SU-DHL-6 (cell line): ENCODE data around the gene CDH3.

Source experiments
- H2AFZ ChIP-seq: fragments of 200-600 bp; sonication (generic); 2 replicates; pipeline ENCODE4 v1.6.1; 2014; ENCODE audit warnings: low read depth, mild to moderate bottlenecking, moderate library complexity, mixed read lengths, antibody characterized with exemption, low read length; ENCODE audit not compliant: severe bottlenecking
- H3F3A ChIP-seq: fragments of 200-600 bp; shearing (Covaris generic); 2 replicates; pipeline ENCODE4 v1.6.0; 2016; ENCODE audit warnings: antibody characterized with exemption, mild to moderate bottlenecking; ENCODE audit not compliant: insufficient read depth
- H3K27ac ChIP-seq: fragments of 200-600 bp; sonication (generic); 2 replicates; pipeline ENCODE4 v1.5.1; 2016; ENCODE audit warnings: low read depth, mild to moderate bottlenecking, low read length, moderate library complexity, mixed read lengths
- H3K27me3 ChIP-seq: fragments of 200-600 bp; sonication (generic), shearing (Covaris generic); 2 replicates; pipeline ENCODE4 v1.6.0; 2014; ENCODE audit warnings: mild to moderate bottlenecking, low read length
- H3K36me3 ChIP-seq: fragments of 200-600 bp; sonication (generic); 2 replicates; pipeline ENCODE4 v1.6.1; 2014; ENCODE audit warnings: mild to moderate bottlenecking, low read length, mixed read lengths
- H3K4me2 ChIP-seq: fragments of 300-600, 200-600 bp; shearing (Covaris generic), sonication (generic); 2 replicates; pipeline ENCODE4 v1.6.0; 2014; ENCODE audit warnings: low read length, low read depth, mild to moderate bottlenecking; ENCODE audit not compliant: poor library complexity, severe bottlenecking
- H3K4me3 ChIP-seq: fragments of 200-600 bp; sonication (generic); 2 replicates; pipeline ENCODE4 v1.5.1; 2014; ENCODE audit warnings: antibody characterized with exemption, low read length, mild to moderate bottlenecking, mixed read lengths; ENCODE audit not compliant: insufficient read depth, poor library complexity, severe bottlenecking
- H3K79me2 ChIP-seq: fragments of 200-600 bp; sonication (generic); 2 replicates; pipeline ENCODE4 v1.6.1; 2014; ENCODE audit warnings: mild to moderate bottlenecking, low read length, moderate library complexity; ENCODE audit not compliant: insufficient read depth
- H3K9ac ChIP-seq: fragments of 200-600 bp; sonication (generic); 2 replicates; pipeline ENCODE4 v1.7.0; 2014; ENCODE audit warnings: mild to moderate bottlenecking, low read length
- H3K9me2 ChIP-seq: fragments of 200-600 bp; sonication (generic); replicated peaks from 2 replicates; pipeline ENCODE4 v1.6.1; 2014; ENCODE audit warnings: low read length; ENCODE audit not compliant: insufficient read depth
- H3K9me3 ChIP-seq: fragments of 200-600 bp; sonication (generic); 2 replicates; pipeline ENCODE4 v1.6.1; 2014; ENCODE audit warnings: low read length, mixed read lengths; ENCODE audit not compliant: insufficient read depth
- H4K20me1 ChIP-seq: fragments of 200-600 bp; sonication (generic); 2 replicates; pipeline ENCODE4 v1.6.1; 2014; ENCODE audit warnings: low read depth, mild to moderate bottlenecking, antibody characterized with exemption, low read length, moderate library complexity, mixed read lengths
- EZH2phosphoT487 ChIP-seq: fragments of 200-600 bp; sonication (generic), shearing (Covaris generic); conservative IDR thresholded peaks from 2 replicates; pipeline ENCODE4 v1.6.1; 2018; ENCODE audit warnings: mild to moderate bottlenecking, antibody characterized with exemption, low read length, moderate library complexity, mixed read lengths
- TF ChIP-seq, protein P1 (sequence below): fragments of 200-600 bp; sonication (generic); IDR thresholded peaks from one replicate; pipeline ENCODE4 v1.5.1; 2017; ENCODE audit warnings: antibody characterized with exemption, mild to moderate bottlenecking, low read length, moderate library complexity; ENCODE audit not compliant: insufficient read depth, poor library complexity, severe bottlenecking

Gene CDH3

GRCh38 chr16:68739964-68740627 lies 95.0 kb downstream of the CDH3 start:
- H3K4me2 ChIP-seq, result no peak overlapping the region
- no peak overlapping the region for H3K9ac ChIP-seq
- H2AFZ ChIP-seq, result no peak overlapping the region
- H3K27ac ChIP-seq, result no peak overlapping the region
- no peak overlapping the region for H3K4me3 ChIP-seq
- no peaks in the 10 kb centered on the region for H3K36me3 ChIP-seq
- no peaks in the 10 kb centered on the region for H3K79me2 ChIP-seq
- no peaks in the 10 kb centered on the region for H3K27me3 ChIP-seq
- H3K9me3 ChIP-seq, result no peaks in the 10 kb centered on the region
- no peaks in the 10 kb centered on the region for H4K20me1 ChIP-seq
- H3F3A ChIP-seq, result no peaks in the 10 kb centered on the region
- no peaks in the 10 kb centered on the region for H3K9me2 ChIP-seq
- no peak for TF ChIP-seq EZH2phosphoT487
- TF ChIP-seq, protein P1, sequence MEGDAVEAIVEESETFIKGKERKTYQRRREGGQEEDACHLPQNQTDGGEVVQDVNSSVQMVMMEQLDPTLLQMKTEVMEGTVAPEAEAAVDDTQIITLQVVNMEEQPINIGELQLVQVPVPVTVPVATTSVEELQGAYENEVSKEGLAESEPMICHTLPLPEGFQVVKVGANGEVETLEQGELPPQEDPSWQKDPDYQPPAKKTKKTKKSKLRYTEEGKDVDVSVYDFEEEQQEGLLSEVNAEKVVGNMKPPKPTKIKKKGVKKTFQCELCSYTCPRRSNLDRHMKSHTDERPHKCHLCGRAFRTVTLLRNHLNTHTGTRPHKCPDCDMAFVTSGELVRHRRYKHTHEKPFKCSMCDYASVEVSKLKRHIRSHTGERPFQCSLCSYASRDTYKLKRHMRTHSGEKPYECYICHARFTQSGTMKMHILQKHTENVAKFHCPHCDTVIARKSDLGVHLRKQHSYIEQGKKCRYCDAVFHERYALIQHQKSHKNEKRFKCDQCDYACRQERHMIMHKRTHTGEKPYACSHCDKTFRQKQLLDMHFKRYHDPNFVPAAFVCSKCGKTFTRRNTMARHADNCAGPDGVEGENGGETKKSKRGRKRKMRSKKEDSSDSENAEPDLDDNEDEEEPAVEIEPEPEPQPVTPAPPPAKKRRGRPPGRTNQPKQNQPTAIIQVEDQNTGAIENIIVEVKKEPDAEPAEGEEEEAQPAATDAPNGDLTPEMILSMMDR, result no peak

DNA sequence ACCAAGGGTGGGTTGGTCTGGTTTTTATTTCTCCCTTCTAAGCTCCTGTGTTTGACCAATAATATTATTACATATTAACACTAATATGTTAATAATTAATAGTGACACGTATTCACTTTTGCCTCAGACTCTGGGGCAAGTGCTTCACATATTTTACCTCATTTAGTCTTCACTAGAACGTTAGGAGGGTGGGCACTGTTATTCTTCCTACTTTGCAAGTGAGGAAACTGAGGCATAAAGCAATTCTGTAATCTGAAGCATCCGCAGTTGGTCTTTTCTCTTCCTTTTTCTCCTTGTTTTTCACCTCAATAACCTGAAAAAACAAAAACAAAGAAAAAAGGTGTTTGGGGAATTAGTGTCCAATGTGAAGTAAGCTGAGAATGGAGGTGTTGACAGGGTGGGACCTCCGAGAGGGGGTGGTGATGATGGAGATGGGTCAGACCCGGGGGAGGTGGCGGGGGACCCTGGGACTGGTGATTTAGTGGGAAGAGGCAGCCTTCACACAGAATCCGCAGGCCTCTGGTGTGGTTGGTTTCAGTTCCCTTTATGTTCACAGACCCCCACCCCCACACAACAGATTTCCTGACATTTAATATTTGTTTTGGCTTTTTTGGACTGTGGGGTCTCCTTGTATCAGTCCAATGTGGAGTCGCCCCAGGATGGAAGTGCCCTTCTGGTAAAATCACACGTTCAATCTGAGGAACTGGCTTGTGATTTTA lies 95.7 kb downstream of the CDH3 start:
- Histone ChIP-seq H3K4me2 (no peak overlapping the region), H3K9me3 (no peaks in the 10 kb centered on the region), H4K20me1 (no peaks in the 10 kb centered on the region), H3K27ac (no peak overlapping the region), H3K4me3 (no peak overlapping the region), H3K79me2 (no peaks in the 10 kb centered on the region), H3K27me3 (no peaks in the 10 kb centered on the region), H3F3A (no peaks in the 10 kb centered on the region), H3K36me3 (no peaks in the 10 kb centered on the region), H2AFZ (no peak overlapping the region), H3K9ac (no peak overlapping the region), H3K9me2 (no peaks in the 10 kb centered on the region)
- no peak for TF ChIP-seq EZH2phosphoT487
- TF ChIP-seq, protein P1, result no peak

DNA sequence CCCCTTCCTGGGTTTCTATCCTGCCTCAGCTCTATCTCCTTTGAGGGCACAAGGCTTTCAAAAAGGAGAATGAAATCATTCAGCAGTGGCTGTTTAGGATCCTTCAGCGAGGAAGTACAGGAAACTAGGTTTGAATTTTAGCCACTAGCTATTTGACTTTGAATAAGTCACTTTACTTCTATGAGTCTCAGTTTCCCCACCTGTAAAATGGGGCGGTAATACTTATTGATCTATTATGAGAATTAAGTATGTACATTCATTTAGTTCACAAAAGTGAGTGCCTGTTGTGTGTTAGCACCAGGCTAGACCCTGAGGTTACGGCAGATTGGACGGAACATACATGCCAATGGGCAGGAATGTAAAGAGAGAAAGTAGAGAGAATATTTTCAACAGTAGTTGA lies 98.6 kb downstream of the CDH3 start:
- Histone ChIP-seq H3K79me2 (no peaks in the 10 kb centered on the region), H3K36me3 (no peaks in the 10 kb centered on the region), H3K9me3 (no peaks in the 10 kb centered on the region), H3K9me2 (no peaks in the 10 kb centered on the region), H3K27ac (no peak overlapping the region), H3K27me3 (no peaks in the 10 kb centered on the region), H4K20me1 (no peaks in the 10 kb centered on the region), H3F3A (no peaks in the 10 kb centered on the region), H3K9ac (no peak overlapping the region), H2AFZ (no peak overlapping the region), H3K4me3 (no peak overlapping the region), H3K4me2 (no peak overlapping the region)
- TF ChIP-seq, protein P1, result no peak
- no peak for TF ChIP-seq EZH2phosphoT487
